ENCODE results near the gene CIC.

Gene CIC

DNA sequence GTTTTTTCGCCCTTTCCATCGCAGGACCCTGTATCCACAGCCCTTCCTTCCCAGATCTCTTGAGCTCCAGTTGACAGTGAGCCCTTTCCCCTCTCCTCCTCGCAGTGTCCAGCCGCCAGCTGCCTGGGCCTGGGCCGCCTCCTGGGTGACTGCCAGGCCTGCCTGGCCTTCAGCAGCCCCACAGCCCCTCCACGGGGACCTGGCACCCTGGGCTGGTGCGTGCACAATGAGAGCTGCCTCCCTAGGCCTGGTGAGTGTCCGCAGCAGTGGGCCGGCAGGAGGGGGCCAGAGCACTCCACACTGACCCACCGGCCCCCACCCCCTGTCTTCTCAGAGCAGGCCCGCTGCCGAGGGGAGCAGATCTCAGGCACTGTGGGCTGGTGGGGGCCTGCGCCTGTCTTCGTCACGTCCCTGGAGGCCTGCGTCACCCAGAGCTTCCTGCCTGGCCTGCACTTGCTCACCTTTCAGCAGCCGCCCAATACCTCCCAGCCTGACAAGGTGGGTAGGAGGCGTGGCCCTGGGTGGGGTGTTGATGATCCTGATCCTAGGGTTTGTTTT is 75.4 kb downstream of the CIC start:
- Histone ChIP-seq H3K4me3 (ENCODE audit: low read length in 2 of 2) (no peak overlapping the region), H3K36me3 (ENCODE audit: control insufficient read depth in 2 of 2, insufficient read depth in 2 of 2, low read length in 2 of 2) (peaks cover 0 to 20% of the 10 kb centered on the region in 2 donors), H3K9ac (ENCODE audit: low read depth in 1 of 2, low read length in 2 of 2) (no peak overlapping the region), H3K4me1 (ENCODE audit: control insufficient read depth in 2 of 2, insufficient read depth in 2 of 2, low read length in 2 of 2) (no peaks in the 10 kb centered on the region), H3K27ac (ENCODE audit: low read depth in 2 of 2, low read length in 2 of 2) (no peak overlapping the region), H3K27me3 (ENCODE audit: control insufficient read depth in 2 of 2, insufficient read depth in 2 of 2, low read length in 2 of 2) (no peaks in the 10 kb centered on the region), H3K9me3 (ENCODE audit: control insufficient read depth in 2 of 2, low read length in 2 of 2) (no peaks in the 10 kb centered on the region)

All from mucosa of rectum (tissue), 2 donors.